GM18870 (cell line): Measurements from ENCODE around the gene NANS.
A peak's percentile ranks its signal among the peaks of the same experiment; 100 is the strongest.
"Not testable (repeated sequence)": the region's sequence is repeated elsewhere in the genome, so short reads cannot be mapped to it uniquely, and the experiment has no call there.

ENCODE experiments used
- ATAC-seq: cut with Tn5 transposase; IDR thresholded peaks from one replicate; pipeline ENCODE4 v1.9.1; 2021; ENCODE audit warnings: moderate library complexity; ENCODE audit not compliant: unreplicated experiment

Gene NANS

DNA sequence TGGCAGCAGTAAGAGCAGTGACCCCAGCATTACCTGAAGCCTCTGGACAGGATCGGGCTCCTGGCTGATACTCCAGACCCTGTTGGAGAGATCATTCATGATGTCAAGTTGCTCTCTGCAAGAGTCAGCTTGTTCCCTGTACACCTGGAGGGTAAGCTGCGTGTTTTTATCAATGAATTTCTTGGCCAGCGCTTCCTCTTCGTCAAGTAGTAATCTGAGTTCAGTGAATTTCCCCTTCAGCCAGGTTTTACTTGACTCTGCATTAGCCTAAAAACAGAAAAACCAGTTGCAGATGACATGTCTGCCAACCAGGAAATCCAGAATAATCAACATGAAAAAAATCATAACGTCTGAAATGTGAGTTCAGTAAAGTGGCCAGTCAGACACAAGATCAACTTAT is 43.4 kb downstream of the NANS start:
- no peak for ATAC-seq

DNA sequence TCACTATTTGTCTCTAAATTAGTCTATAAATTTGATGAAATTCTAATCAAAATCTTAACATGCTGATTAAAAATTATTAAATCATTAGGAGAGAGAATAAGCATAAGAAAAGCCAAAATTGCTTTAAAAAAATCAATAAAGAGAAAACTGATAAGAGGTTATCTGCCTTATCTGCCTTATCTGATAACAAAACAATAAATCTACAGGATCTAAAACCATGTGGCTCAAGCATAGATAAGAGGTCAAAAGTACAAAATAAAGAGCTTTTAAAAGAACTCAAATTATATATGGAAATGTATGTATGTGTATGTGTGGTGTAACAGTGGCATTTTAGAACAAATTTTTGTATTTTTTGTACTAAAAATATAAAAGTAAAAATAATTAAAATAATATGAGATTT is 43.9 kb downstream of the NANS start:
- no peak for ATAC-seq

GRCh38 chr9:98101416-98101815 is 44.9 kb downstream of the NANS start:
- no peak for ATAC-seq

DNA sequence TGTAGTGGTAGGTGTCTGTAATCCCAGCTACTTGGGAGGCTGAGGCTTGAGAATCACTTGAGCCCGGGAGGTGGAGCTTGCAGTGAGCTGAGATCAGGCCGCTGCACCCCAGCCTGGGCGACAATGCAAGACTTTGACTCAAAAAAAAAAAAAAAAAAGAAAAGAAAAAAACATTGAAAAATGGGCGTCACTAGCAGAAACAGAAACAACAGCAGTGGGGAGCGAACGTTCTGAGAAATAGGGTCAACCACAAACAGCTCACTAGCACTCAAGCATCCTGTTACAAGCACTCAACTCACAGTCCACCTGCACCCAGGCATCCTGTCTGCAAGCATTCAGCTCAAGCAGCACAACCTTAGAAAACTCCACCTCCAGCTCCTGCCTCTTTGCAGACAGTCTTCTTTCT is 45.3 kb downstream of the NANS start:
- ATAC-seq: peak; percentile 97

DNA sequence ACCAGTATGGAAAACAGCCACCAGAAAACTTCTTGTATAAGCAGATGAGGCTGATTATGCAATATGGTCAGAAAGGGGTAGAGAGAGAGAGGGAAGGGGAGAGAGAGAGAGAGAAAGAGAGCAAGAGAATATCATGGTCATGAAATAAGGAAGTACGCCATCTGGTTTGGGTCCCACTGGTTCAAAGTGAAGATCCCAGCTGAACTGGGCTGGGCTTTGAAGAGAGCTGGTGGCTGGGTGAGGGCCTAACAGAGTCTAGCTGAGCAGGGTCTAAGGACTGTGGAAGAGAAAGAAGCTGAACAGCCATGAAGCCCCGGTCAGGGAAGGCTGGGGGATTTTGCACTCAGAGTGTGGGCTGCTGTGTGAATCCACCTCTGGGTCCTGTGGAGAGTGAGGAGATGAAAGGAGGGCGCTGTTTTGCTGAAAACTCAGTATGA is 47.9 kb downstream of the NANS start:
- no peak for ATAC-seq

DNA sequence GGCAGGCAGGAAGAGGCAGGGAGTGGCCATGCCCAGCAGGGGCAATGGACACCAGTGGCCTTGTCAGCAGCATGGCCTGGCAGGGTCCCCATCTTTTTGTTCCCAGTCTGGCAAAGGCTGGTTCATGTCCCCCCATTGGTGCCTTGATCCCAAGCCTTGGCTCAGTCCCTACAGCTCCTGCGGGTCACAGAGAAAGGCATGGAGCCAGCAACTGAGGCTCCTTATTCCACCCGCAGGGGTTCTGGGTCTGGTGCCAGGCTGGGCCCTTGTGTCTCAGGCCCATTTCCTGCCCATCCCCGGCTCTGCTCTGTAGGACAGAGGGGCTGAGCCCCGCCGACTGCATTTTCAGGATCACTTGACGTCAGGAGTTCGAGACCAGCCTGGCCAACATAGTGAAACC is 48.5 kb downstream of the NANS start:
- no peak for ATAC-seq

GRCh38 chr9:98107926-98108325 is 51.4 kb downstream of the NANS start:
- no peak for ATAC-seq

GRCh38 chr9:98108531-98109031 is 52.0 kb downstream of the NANS start:
- ATAC-seq: peak; percentile 73

GRCh38 chr9:98109052-98109451 is 52.5 kb downstream of the NANS start:
- ATAC-seq: no peak

- ATAC-seq: not testable (repeated sequence)
Measured at GRCh38 chr9:98117097-98117496, 60.6 kb downstream of the NANS start.

DNA sequence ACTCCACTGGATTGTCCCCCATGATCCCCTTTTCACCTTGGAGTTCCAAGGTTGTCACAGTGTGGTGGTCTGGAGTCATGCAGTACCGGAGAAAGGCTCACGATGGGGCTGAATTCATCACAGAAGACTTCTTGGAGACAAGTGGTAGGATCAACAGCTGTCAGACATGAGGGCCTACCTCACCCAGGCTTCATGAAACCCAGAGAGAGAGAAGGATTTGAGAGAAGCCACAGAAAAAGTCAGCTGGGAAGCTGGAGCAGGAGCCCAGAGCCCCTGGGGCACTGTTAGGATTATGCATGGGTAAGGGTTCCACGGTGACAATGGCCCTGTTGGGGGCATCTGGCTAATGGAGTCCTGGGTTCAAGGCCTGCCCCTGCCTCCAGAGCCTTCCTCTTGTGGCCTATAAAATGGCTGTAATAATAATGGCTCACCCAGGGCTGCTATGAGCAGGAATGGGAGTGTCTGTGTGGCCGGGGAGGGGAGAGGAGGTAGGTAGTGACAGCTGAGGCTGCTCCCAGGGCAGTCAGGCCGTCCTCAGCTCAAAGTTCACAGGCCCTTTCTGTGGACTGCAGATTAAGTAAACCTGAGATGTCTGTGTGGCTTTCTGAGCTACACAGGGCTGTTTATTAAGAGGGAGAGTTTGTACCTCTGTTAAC is 61.6 kb downstream of the NANS start:
- ATAC-seq: peak; percentile 58

GRCh38 chr9:98118640-98119601 is 62.4 kb downstream of the NANS start, which contains the start of gene TRIM14:
TRIM14 (minus strand) TSS chr9:98119222; CDS start chr9:98119188, 34 bp downstream.
- peak; percentile 46 for ATAC-seq

DNA sequence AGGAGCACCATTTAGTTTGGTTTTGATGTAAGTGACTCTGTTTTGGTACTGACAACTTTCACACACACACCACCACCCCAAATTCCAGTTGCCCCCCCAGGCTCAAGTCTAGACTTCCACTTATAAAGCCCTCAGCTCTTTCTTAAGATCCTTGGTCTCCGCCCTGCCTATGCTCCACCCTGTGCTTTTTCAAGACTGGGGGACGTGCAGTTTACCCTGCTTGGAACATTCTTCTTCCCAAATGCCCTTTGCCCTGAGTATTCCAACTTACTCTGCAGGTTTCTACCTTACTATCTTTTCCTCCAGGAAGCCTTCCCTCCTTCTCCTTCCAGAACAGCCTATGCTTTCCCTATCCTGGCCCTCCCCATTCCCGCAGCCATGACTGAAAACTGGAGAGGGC is 63.9 kb downstream of the NANS start:
- no peak for ATAC-seq

DNA sequence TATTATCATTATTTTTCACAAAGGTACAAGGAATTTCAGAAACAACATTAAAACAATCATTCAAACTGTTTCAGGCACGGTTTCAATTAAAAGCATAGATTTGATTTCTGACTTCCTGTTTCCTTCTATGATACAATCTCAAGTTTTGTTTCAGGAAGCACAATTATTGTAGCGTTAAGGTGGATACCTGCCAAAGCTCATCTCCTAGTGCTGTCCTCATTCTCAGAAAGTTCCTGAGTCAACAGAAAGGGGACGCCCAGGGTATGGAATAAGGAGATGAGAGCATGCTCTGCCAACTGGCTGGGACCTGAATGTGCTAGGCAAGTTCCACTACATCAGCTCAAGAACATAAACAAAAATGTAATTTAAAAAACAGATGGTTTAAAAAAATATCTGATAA is 64.5 kb downstream of the NANS start:
- no peak for ATAC-seq

- not testable (repeated sequence) for ATAC-seq
Measured at GRCh38 chr9:98124091-98124490, 67.6 kb downstream of the NANS start.

- no peak for ATAC-seq
Measured at GRCh38 chr9:98124637-98125426, 68.3 kb downstream of the NANS start.

DNA sequence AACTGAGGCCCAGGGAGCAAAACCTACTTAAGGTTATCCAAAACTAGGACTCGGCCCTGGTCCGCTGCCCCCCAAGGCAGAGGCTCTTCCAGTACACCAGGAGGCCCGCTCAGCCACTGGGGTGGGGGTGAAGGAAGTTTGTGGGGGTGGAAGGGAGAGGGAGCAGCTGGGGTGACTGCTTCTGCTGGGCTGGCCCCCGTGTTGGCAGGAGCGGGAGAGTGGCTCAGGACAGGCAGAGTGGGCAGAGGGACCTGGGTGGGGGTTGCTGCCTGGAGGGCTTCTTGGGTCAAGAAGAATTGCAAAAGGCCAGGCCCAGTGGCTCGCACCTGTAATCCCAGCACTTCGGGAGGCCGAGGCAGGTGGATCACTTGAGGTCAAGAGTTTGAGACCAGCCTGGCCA is 70.7 kb downstream of the NANS start:
- ATAC-seq: no peak

DNA sequence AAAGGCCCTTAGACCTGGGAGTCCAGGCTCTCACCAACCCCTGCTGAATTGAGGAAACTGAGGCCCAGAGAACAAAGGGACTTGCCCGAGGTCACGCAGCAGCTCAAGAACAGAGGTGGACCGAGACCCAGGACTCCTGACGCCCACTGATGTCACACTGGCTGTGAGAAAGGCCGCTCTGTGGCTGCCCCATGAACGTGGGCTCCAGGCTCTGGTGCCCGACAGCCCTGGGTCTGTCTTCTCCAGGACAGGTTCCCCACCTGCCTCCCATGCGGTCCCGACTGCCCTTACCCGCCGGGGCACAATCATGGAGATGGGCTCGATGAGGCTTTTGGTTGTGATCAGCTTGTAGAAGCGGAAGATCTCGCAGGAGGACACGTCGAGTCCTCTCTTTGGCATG is 71.8 kb downstream of the NANS start:
- no peak for ATAC-seq

- peak; percentile 52 for ATAC-seq
Measured at GRCh38 chr9:98129451-98129881, 72.9 kb downstream of the NANS start.

DNA sequence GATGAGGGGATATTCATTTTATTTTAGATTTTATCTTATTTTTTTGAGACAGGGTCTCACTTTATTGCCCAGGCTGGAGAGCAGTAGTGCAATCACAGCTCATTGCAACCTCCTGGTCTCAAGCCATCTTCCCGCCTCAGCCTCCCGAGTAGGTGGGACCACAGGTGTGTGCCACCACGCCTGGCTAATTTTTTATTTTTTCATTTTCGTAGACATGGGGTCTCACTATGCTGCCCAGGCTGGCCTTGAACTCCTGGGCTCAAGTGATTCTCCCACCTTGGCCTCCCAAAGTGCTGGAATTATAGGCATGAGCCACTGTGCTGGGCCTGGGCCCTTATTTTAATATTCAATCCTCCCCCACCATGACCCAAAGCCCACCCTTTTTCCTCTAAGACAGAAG is 73.5 kb downstream of the NANS start:
- ATAC-seq: not testable (repeated sequence)
